OCI-M2 (cell line): Measurements from ENCODE around the gene ACP2.
A peak's percentile ranks its signal among the peaks of the same experiment; 100 is the strongest.

ENCODE experiments used
- DNase-seq: peaks from one replicate; lab custom pipeline; 2025; ENCODE audit not compliant: unreplicated experiment; lab: John Stamatoyannopoulos, UW

The ACP2 gene

GRCh38 chr11:47269002-47269828 is 20.6 kb upstream of the ACP2 start:
- peak; percentile 85 for DNase-seq

- DNase-seq = no peak
Observed at GRCh38 chr11:47268448-47269001, 19.9 kb upstream of the ACP2 start.

- no peak for DNase-seq
Observed at GRCh38 chr11:47267876-47268275, 19.3 kb upstream of the ACP2 start.

GRCh38 chr11:47264521-47264920 is 15.9 kb upstream of the ACP2 start:
- DNase-seq = no peak

GRCh38 chr11:47264119-47264518 is 15.5 kb upstream of the ACP2 start:
- no peak for DNase-seq

GRCh38 chr11:47261291-47261800 is 12.7 kb upstream of the ACP2 start:
- DNase-seq = no peak

GRCh38 chr11:47260366-47260765 is 11.8 kb upstream of the ACP2 start:
- no peak for DNase-seq

GRCh38 chr11:47259232-47259977 is 10.8 kb upstream of the ACP2 start:
- no peak for DNase-seq

- DNase-seq = no peak
Observed at GRCh38 chr11:47258317-47258902, 9.8 kb upstream of the ACP2 start.

GRCh38 chr11:47257517-47258316 is 9.1 kb upstream of the ACP2 start, which contains the start of gene NR1H3:
TSS of gene NR1H3 (plus strand) at chr11:47257996. CDS start at chr11:47259217, 1,221 bp downstream.
- no peak for DNase-seq

- no peak for DNase-seq
Observed at GRCh38 chr11:47257177-47257516, 8.5 kb upstream of the ACP2 start.

GRCh38 chr11:47256374-47256773 is 7.8 kb upstream of the ACP2 start:
- DNase-seq = no peak

- DNase-seq = no peak
Observed at GRCh38 chr11:47254386-47254785, 5.8 kb upstream of the ACP2 start.

GRCh38 chr11:47253660-47254059 is 5.0 kb upstream of the ACP2 start:
- DNase-seq = no peak

- no peak for DNase-seq
Observed at GRCh38 chr11:47251751-47252150, 3.1 kb upstream of the ACP2 start.

GRCh38 chr11:47249378-47249715 is 733 bp upstream of the ACP2 start:
- no peak for DNase-seq

- no peak for DNase-seq
Observed at GRCh38 chr11:47248304-47248663, 330 bp downstream of the ACP2 start.

GRCh38 chr11:47247502-47247901 is 1.1 kb downstream of the ACP2 start:
- no peak for DNase-seq

- no peak for DNase-seq
Observed at GRCh38 chr11:47245611-47246357, 2.8 kb downstream of the ACP2 start.
